Gastrocnemius medialis (tissue), 4 donors: ENCODE measurements around the gene METTL8. TPM values are rescaled to one million over a fixed set of nuclear protein-coding genes. Genes with fewer than 3 reads are reported as not detected.
"Not testable (repeated sequence)": the region's sequence is repeated elsewhere in the genome, so short reads cannot be mapped to it uniquely, and the experiment has no call there.

Source experiments
- ATAC-seq, 2 donors: fragments of 150-250 bp; one replicate each; pipeline ENCODE4 v1.9.1; 2016
- DNase-seq, 2 donors: peaks; one replicate each; pipeline ENCODE4 v3.0.0-alpha.2; 2019
- H3K27ac ChIP-seq, 4 donors: fragments of 200-600 bp; sonication (generic); 1 replicate in 1 of 4; 2 replicates in 3 of 4; pipeline ENCODE4 v1.5.1; 2016 to 2018; ENCODE audit warnings: mild to moderate bottlenecking in 2 of 4, moderate library complexity in 1 of 4
- H3K27me3 ChIP-seq, 3 donors: fragments of 200-600 bp; sonication (generic) in 2 of 3; 1 replicate in 1 of 3; 2 replicates in 2 of 3; pipeline versions ENCODE4 v1.5.1 to v1.6.0; 2016 to 2019; ENCODE audit warnings: mild to moderate bottlenecking in 1 of 3, moderate library complexity in 1 of 3
- H3K36me3 ChIP-seq, 2 donors: fragments of 200-600 bp; sonication (generic) in 1 of 2; one replicate each; pipeline ENCODE4 v1.5.1; 2017 to 2018
- H3K4me1 ChIP-seq, 2 donors: fragments of 200-600 bp; sonication (generic) in 1 of 2; one replicate each; pipeline ENCODE4 v1.5.1; 2016 to 2017; ENCODE audit warnings: mild to moderate bottlenecking in 2 of 2
- H3K4me3 ChIP-seq, 4 donors: fragments of 200-600 bp; sonication (generic) in 3 of 4; 1 replicate in 1 of 4; 2 replicates in 3 of 4; pipeline ENCODE4 v1.5.1; 2016 to 2019; ENCODE audit warnings: mild to moderate bottlenecking in 2 of 4
- H3K9me3 ChIP-seq, 3 donors: fragments of 200-600 bp; sonication (generic) in 2 of 3; 1 replicate in 1 of 3; 2 replicates in 2 of 3; pipeline ENCODE4 v1.5.1; 2016 to 2019
- POLR2A ChIP-seq, 2 donors: fragments of 450-650 bp; IDR thresholded peaks; one replicate each; pipeline ENCODE4 v1.6.1; 2017; ENCODE audit warnings: antibody characterized with exemption in 2 of 2, mild to moderate bottlenecking in 2 of 2, moderate library complexity in 2 of 2
- in situ Hi-C, 4 donors: fragments of 200-750 bp; cut with MboI; loops; one replicate each; pipeline versions ENCODE4 v1.15.0 to v1.8.0; 2017; ENCODE audit warnings: low sequenced_read_pairs in 4 of 4
- intact Hi-C: fragments of 100-400 bp; cut with DNase I; formaldehyde crosslinking; loops from one replicate; pipeline ENCODE4 v1.15.1; 2023; ENCODE audit warnings: low total_unique reads
- total RNA-seq, 4 donors: library from RNA; depleted of rRNA; stranded (reverse); fragments of >200 nt; gene quantifications; one replicate each; pipeline versions ENCODE4 v1.1.0 to v1.2.3, GENCODE V29; 2016
- TF ChIP-seq, protein P1 (sequence below), 5 experiments: fragments of 450-650 bp in 3 of 5; fragments of 200-600 bp in 2 of 5; sonication (generic) in 2 of 5; IDR thresholded peaks in 4 of 5; conservative IDR thresholded peaks in 1 of 5; 1 replicate in 4 of 5; 2 replicates in 1 of 5; pipeline ENCODE4 v1.5.1; 2016 to 2019; ENCODE audit warnings: antibody characterized with exemption in 5 of 5, mild to moderate bottlenecking in 3 of 5, moderate library complexity in 3 of 5

Gene METTL8
- total RNA-seq, 4 donors from 2014 or later, result 10.3 to 22.0 (median 11.0) TPM

DNA sequence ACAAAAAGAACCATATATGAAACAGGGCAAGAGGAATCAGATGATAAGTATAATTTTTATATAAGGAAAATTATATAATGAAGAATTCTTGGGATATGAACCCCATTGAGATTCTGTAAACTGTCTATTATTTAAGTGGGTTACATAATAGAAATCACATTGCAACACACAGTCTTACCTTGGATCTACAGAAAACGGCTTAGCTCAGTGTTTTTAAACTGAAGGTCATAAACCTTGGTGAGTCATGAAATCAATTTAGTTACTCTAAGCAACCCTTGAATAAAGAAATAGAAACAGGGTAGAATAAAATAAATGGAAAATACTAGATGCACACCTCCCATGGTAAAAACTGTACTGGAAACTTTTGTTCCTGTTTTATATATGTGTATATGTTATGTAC, 50.7 kb downstream of the METTL8 start:
- TF ChIP-seq, protein P1, sequence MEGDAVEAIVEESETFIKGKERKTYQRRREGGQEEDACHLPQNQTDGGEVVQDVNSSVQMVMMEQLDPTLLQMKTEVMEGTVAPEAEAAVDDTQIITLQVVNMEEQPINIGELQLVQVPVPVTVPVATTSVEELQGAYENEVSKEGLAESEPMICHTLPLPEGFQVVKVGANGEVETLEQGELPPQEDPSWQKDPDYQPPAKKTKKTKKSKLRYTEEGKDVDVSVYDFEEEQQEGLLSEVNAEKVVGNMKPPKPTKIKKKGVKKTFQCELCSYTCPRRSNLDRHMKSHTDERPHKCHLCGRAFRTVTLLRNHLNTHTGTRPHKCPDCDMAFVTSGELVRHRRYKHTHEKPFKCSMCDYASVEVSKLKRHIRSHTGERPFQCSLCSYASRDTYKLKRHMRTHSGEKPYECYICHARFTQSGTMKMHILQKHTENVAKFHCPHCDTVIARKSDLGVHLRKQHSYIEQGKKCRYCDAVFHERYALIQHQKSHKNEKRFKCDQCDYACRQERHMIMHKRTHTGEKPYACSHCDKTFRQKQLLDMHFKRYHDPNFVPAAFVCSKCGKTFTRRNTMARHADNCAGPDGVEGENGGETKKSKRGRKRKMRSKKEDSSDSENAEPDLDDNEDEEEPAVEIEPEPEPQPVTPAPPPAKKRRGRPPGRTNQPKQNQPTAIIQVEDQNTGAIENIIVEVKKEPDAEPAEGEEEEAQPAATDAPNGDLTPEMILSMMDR (IDR thresholded peaks at IDR 0.05 in 4 of 5, conservative IDR thresholded peaks at IDR 0.05 in 1 of 5), result no peak
- TF ChIP-seq POLR2A (IDR thresholded peaks at IDR 0.05), result no peak
- intact Hi-C loops, result no loop called here
- Histone ChIP-seq H3K36me3 (no peaks in the 10 kb centered on the region), H3K27me3 (no peaks in the 10 kb centered on the region), H3K4me3 (no peak overlapping the region), H3K4me1 (no peaks in the 10 kb centered on the region), H3K9me3 (peaks cover 0 to 3% (median 0%) of the 10 kb centered on the region in 3 donors), H3K27ac (no peak overlapping the region)
- no peak for DNase-seq
- ATAC-seq, result no peak
- in situ Hi-C loops, result no loop called here

DNA sequence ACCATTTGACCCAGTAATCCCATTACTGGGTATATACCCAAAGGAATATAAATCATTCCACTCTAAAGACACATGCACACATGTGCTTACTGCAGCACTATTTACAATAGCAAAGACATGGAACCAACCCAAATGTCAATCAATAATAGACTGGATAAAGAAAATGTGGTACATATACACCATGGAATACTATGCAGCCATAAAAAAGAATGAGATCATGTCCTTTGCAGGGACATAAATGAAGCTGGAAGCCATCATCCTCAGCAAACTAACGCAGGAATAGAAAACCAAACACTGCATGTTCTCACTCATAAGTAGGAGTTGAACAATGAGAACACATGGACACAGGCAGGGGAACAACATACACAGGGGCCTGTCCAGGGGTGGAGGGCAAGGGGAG, 51.6 kb downstream of the METTL8 start:
- H3K4me1 ChIP-seq, DNase-seq, intact Hi-C loops, H3K36me3 ChIP-seq, H3K9me3 ChIP-seq, ATAC-seq, H3K27me3 ChIP-seq, in situ Hi-C loops, H3K27ac ChIP-seq, H3K4me3 ChIP-seq: not testable (repeated sequence)

DNA sequence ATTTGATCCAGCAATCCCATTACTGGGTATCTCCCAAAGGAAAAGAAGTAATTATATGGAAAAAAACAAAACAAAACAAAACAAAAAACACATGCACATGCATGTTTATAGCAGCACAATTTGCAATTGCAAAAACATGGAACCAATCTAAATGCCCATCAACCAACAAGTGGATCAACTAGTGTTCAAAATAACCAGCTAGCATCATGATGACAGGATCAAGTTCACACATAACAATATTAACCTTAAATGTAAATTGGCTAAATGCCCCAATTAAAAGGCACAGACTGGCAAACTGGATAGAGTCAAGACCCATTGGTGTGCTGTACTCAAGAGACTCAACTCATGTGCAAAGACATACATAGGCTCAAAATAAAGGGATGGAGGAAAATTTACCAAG, 55.9 kb downstream of the METTL8 start:
- DNase-seq, H3K36me3 ChIP-seq, in situ Hi-C loops, H3K9me3 ChIP-seq, H3K4me1 ChIP-seq, H3K27me3 ChIP-seq, intact Hi-C loops, H3K27ac ChIP-seq, H3K4me3 ChIP-seq, ATAC-seq: not testable (repeated sequence)

DNA sequence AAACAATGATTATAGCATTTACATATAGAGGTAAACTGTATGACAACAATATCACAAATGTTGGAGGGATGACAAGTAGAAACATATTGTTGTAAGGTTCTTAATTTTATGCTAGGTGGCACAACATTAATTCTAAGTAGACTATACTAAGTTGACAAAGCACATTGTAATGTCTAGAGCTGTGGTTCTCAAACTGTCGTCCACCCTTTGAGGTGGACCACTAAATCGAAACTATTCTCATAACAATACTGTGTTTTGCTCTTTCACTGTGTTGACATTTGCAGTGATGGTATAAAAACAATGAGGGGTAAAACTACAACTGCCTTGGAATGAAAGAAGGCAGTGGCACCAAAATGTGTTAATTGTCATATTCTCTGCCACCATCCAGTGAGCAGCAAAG, 66.1 kb downstream of the METTL8 start:
- TF ChIP-seq, protein P1 (IDR thresholded peaks at IDR 0.05 in 4 of 5, conservative IDR thresholded peaks at IDR 0.05 in 1 of 5), result no peak
- TF ChIP-seq POLR2A (IDR thresholded peaks at IDR 0.05), result no peak
- Histone ChIP-seq H3K4me1 (no peaks in the 10 kb centered on the region), H3K27ac (no peak overlapping the region), H3K9me3 (no peaks in the 10 kb centered on the region), H3K36me3 (no peaks in the 10 kb centered on the region), H3K27me3 (no peaks in the 10 kb centered on the region), H3K4me3 (no peak overlapping the region)
- intact Hi-C loops, result no loop called here
- DNase-seq, result no peak
- in situ Hi-C loops, result no loop called here
- no peak for ATAC-seq

DNA sequence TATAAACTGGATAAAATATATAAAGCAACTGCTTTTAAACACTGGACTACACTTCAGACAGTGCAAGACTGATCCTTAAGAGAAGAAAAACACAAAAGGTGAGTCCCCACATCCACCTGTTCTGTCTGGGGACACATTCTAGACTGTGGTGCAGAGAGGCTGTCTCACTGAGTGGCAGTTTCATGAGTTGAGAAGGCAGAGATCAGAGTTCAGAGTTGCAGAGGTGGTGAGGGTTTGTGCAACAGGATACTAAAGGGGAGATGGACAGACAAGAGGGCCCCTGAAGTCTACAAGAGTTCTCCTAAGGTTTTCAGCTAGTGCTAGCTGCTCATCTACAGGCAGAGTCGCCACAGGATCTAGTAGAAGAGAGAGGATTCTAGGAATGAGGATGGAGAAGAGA, 68.0 kb downstream of the METTL8 start:
- in situ Hi-C loops, result no loop called here
- H3K36me3 ChIP-seq, result no peaks in the 10 kb centered on the region
- no peaks in the 10 kb centered on the region for H3K9me3 ChIP-seq
- ATAC-seq (no peak), DNase-seq (no peak)
- intact Hi-C loops, result no loop called here
- H3K4me1 ChIP-seq, result no peaks in the 10 kb centered on the region
- TF ChIP-seq, protein P1 (IDR thresholded peaks at IDR 0.05 in 4 of 5, conservative IDR thresholded peaks at IDR 0.05 in 1 of 5), result no peak
- TF ChIP-seq POLR2A (IDR thresholded peaks at IDR 0.05), result no peak
- H3K27ac ChIP-seq, result no peak overlapping the region
- H3K27me3 ChIP-seq, result no peaks in the 10 kb centered on the region
- H3K4me3 ChIP-seq, result no peak overlapping the region

DNA sequence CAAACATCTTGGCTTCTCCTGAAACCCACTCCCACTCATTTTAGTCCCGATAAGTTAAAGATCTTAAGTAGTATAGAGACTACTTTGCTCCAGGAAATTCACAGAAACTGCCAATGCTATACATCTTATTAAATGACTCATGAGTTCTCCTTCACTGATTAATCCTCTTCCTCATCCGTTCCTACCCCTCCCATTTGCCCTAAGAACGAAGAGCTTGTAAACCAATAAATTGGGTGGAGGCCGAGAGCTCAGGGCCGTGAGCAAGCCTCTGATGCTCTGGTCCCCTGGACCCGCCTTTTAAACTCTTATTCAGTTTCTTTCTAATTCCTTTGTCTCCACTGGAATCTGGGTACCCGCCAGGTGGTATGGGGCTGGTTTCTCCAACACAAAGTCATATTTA, 68.6 kb downstream of the METTL8 start:
- ATAC-seq (no peak), DNase-seq (no peak)
- no peaks in the 10 kb centered on the region for H3K4me1 ChIP-seq
- in situ Hi-C loops, result no loop called here
- no peaks in the 10 kb centered on the region for H3K36me3 ChIP-seq
- no peak overlapping the region for H3K4me3 ChIP-seq
- H3K27ac ChIP-seq, result no peak overlapping the region
- intact Hi-C loops, result no loop called here
- TF ChIP-seq, protein P1 (IDR thresholded peaks at IDR 0.05 in 4 of 5, conservative IDR thresholded peaks at IDR 0.05 in 1 of 5), result no peak
- TF ChIP-seq POLR2A (IDR thresholded peaks at IDR 0.05), result no peak
- no peaks in the 10 kb centered on the region for H3K9me3 ChIP-seq
- no peaks in the 10 kb centered on the region for H3K27me3 ChIP-seq
